Measurements from ENCODE around the gene GTF2F2. TPM values are rescaled to one million over a fixed set of nuclear protein-coding genes. Genes with fewer than 3 reads are reported as not detected.

The GTF2F2 gene
- total RNA-seq, 1 experiment from 2014 or later, result 40.1 TPM

- Histone ChIP-seq H4K20me1 (ENCODE audit: insufficient read depth) (no peaks in the 10 kb centered on the region), H3K9ac (ENCODE audit: low read length) (no peak overlapping the region), H3K4me2 (ENCODE audit: low read length) (no peak overlapping the region), H2AFZ (ENCODE audit: low read depth, low read length, poor library complexity, severe bottlenecking) (no peak overlapping the region), H3K4me1 (ENCODE audit: control insufficient read depth in 1 of 2, insufficient read depth in 2 of 2, low read length in 2 of 2) (peaks cover 0 to 17% of the 10 kb centered on the region in 2 experiments; a peak in 1 of 4 replicates), H3K36me3 (ENCODE audit: control insufficient read depth in 1 of 2, insufficient read depth in 2 of 2, low read length in 2 of 2) (no peaks in the 10 kb centered on the region), H3K9me2 (ENCODE audit: insufficient read depth) (no peaks in the 10 kb centered on the region), H3K27me3 (ENCODE audit: insufficient read depth, low read length) (no peaks in the 10 kb centered on the region), H3K4me3 (replicated peaks in 1 of 2; ENCODE audit: low read depth in 1 of 2, low read length in 2 of 2) (no peak overlapping the region), H3K9me3 (ENCODE audit: control insufficient read depth in 1 of 2, insufficient read depth in 1 of 2, low read depth in 1 of 2, low read length in 2 of 2) (no peaks in the 10 kb centered on the region), H3K27ac (ENCODE audit: low read depth, low read length) (no peak overlapping the region), H3K79me2 (ENCODE audit: insufficient read depth, low read length) (peaks cover 34% of the 10 kb centered on the region)
- CTCF ChIA-PET, result interaction anchor here (1.5 kb wide), 1 partner anchor 87 kb away, joined by 3 read pairs; no protein-coding TSS in a partner anchor
- ATAC-seq, result no peak
- intact Hi-C loops (cut with micrococcal nuclease), result no loop called here
- TF ChIP-seq RAD21 (IDR thresholded peaks at IDR 0.05; ENCODE audit: low read depth) (peak; percentile 41), CEBPB (IDR thresholded peaks at IDR 0.05; ENCODE audit: low read depth) (no peak), SRF (IDR thresholded peaks at IDR 0.05; ENCODE audit: low read depth) (no peak)
- no TSS peak for BruUV-seq (replicated peaks)
- DNase-seq (ENCODE audit: low read depth, low spot score), result no peak
- POLR2A ChIA-PET, result no interaction called here
- RAD21 ChIA-PET (ENCODE audit: low non-redundant PET in 1 of 2, low total read pairs in 2 of 2, uncharacterized antibody in 2 of 2, unreplicated experiment in 2 of 2), result no interaction called here
Observed at GRCh38 chr13:45194081-45194939, 74.0 kb downstream of the GTF2F2 start.

DNA sequence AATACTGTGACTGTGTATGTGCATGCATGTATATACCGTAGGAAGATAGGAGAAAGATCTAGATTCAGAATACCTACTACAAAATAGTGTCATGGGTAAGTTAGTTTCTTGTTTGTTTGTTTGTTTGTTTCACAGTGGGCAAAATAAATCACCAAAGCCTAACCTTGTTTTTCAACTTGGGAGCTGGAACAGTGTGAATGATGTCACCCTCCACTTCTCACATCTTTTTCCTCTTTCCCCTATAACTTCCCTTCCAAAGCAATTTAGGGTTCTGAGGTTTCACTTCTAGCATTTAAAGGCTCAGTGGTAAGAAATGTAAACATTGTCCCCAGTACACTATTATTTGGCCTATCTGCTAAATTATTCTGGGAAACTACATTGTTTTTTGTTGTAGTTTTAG is 75.1 kb downstream of the GTF2F2 start:
- no TSS peak for BruUV-seq (replicated peaks)
- POLR2A ChIA-PET, result no interaction called here
- no peak overlapping the region for H3K9ac ChIP-seq (ENCODE audit: low read length)
- H3K4me3 ChIP-seq (replicated peaks in 1 of 2; ENCODE audit: low read depth in 1 of 2, low read length in 2 of 2), result no peak overlapping the region
- no peaks in the 10 kb centered on the region for H3K36me3 ChIP-seq (ENCODE audit: control insufficient read depth in 1 of 2, insufficient read depth in 2 of 2, low read length in 2 of 2)
- TF ChIP-seq CEBPB (IDR thresholded peaks at IDR 0.05; ENCODE audit: low read depth) (no peak), YY1 (IDR thresholded peaks at IDR 0.05; ENCODE audit: extremely low read depth, insufficient replicate concordance, low read depth, low read length) (no peak), POLR2AphosphoS5 (IDR thresholded peaks at IDR 0.05; ENCODE audit: low read depth, low read length) (no peak), RAD21 (IDR thresholded peaks at IDR 0.05; ENCODE audit: low read depth) (no peak), CBX3 (IDR thresholded peaks at IDR 0.05; ENCODE audit: low read depth) (no peak), FOSL1 (IDR thresholded peaks at IDR 0.05; ENCODE audit: low read depth) (no peak), ZNF274 (IDR thresholded peaks at IDR 0.05; ENCODE audit: low read depth, low read length) (no peak)
- H3K9me3 ChIP-seq (ENCODE audit: control insufficient read depth in 1 of 2, insufficient read depth in 1 of 2, low read depth in 1 of 2, low read length in 2 of 2), result no peaks in the 10 kb centered on the region
- no peak for DNase-seq (ENCODE audit: low read depth, low spot score)
- H3K27ac ChIP-seq (ENCODE audit: low read depth, low read length), result no peak overlapping the region
- CTCF ChIA-PET, result no interaction called here
- no peak for ATAC-seq
- H3K9me2 ChIP-seq (ENCODE audit: insufficient read depth), result no peaks in the 10 kb centered on the region
- RAD21 ChIA-PET (ENCODE audit: low non-redundant PET in 1 of 2, low total read pairs in 2 of 2, uncharacterized antibody in 2 of 2, unreplicated experiment in 2 of 2), result no interaction called here
- H3K27me3 ChIP-seq (ENCODE audit: insufficient read depth, low read length), result no peaks in the 10 kb centered on the region
- intact Hi-C loops (cut with micrococcal nuclease), result no loop called here
- H3K4me2 ChIP-seq (ENCODE audit: low read length), result no peak overlapping the region
- H4K20me1 ChIP-seq (ENCODE audit: insufficient read depth), result no peaks in the 10 kb centered on the region
- H3K4me1 ChIP-seq (ENCODE audit: control insufficient read depth in 1 of 2, insufficient read depth in 2 of 2, low read length in 2 of 2), result peaks cover 0 to 14% of the 10 kb centered on the region in 2 experiments; a peak in 1 of 4 replicates
- H2AFZ ChIP-seq (ENCODE audit: low read depth, low read length, poor library complexity, severe bottlenecking), result no peak overlapping the region
- peaks cover 41% of the 10 kb centered on the region for H3K79me2 ChIP-seq (ENCODE audit: insufficient read depth, low read length)

Measured in HCT116 (cell line).